ENCODE measurements around the gene INTS3. TPM values are rescaled to one million over a fixed set of nuclear protein-coding genes. Genes with fewer than 3 reads are reported as not detected.

INTS3 gene
- polyA plus RNA-seq, 1 donor from 2014 or later, result 29.9 TPM

DNA sequence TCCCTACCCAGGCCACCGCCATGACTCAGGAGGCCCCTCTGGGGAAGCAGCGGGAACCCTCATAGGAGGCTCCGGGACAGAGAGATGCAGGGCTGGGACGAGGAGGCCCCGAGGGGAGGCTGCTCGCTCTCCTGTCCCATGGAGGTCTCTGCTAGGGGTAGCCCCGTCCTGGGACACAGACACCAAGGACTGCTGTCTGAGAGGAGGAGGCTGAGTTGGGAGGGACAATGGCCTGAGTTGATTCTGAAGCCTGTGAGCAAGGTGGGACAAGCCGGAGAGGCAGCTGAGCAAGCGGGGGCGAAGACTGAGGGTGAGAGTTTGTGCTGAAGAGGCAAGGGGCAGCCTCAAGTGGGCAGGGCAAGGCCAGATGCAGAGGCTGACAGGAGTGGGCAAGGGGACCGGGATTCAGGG, 64.8 kb downstream of the INTS3 start:
- Histone ChIP-seq H3K27ac (ENCODE audit: low read length) (no peak overlapping the region), H3K9me2 (ENCODE audit: insufficient read depth, low read length) (no peaks in the 10 kb centered on the region), H3K4me3 (ENCODE audit: low read length) (no peak overlapping the region), H4K20me1 (ENCODE audit: insufficient read depth) (no peaks in the 10 kb centered on the region), H3K9me3 (ENCODE audit: low read length) (no peaks in the 10 kb centered on the region), H2AFZ (ENCODE audit: low read depth, low read length) (no peak overlapping the region), H3K27me3 (ENCODE audit: insufficient read depth, low read depth, low read length) (no peaks in the 10 kb centered on the region), H3K4me2 (ENCODE audit: low read length) (no peak overlapping the region), H3K9ac (ENCODE audit: low read length) (no peak overlapping the region), H3K36me3 (ENCODE audit: insufficient read depth, low read length) (no peaks in the 10 kb centered on the region), H3F3A (ENCODE audit: insufficient read depth, low read length, poor library complexity, severe bottlenecking) (no peaks in the 10 kb centered on the region), H3K79me2 (replicated peaks; ENCODE audit: insufficient read depth, low read length) (no peaks in the 10 kb centered on the region)
- TF ChIP-seq EP300 (conservative IDR thresholded peaks at IDR 0.05; ENCODE audit: poor library complexity, severe bottlenecking) (no peak), TAF1 (IDR thresholded peaks at IDR 0.05; ENCODE audit: low read depth) (no peak), POLR2AphosphoS5 (IDR thresholded peaks at IDR 0.05) (no peak), MXI1 (conservative IDR thresholded peaks at IDR 0.05; ENCODE audit: poor library complexity, severe bottlenecking) (no peak), RAD21 (conservative IDR thresholded peaks at IDR 0.05) (no peak), SMC3 (conservative IDR thresholded peaks at IDR 0.05; ENCODE audit: poor library complexity) (no peak), EZH2 (IDR thresholded peaks at IDR 0.05; ENCODE audit: borderline replicate concordance, insufficient read depth, low read length, poor library complexity, severe bottlenecking) (no peak)
- TF ChIP-seq, protein P1, sequence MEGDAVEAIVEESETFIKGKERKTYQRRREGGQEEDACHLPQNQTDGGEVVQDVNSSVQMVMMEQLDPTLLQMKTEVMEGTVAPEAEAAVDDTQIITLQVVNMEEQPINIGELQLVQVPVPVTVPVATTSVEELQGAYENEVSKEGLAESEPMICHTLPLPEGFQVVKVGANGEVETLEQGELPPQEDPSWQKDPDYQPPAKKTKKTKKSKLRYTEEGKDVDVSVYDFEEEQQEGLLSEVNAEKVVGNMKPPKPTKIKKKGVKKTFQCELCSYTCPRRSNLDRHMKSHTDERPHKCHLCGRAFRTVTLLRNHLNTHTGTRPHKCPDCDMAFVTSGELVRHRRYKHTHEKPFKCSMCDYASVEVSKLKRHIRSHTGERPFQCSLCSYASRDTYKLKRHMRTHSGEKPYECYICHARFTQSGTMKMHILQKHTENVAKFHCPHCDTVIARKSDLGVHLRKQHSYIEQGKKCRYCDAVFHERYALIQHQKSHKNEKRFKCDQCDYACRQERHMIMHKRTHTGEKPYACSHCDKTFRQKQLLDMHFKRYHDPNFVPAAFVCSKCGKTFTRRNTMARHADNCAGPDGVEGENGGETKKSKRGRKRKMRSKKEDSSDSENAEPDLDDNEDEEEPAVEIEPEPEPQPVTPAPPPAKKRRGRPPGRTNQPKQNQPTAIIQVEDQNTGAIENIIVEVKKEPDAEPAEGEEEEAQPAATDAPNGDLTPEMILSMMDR (IDR thresholded peaks at IDR 0.05; ENCODE audit: poor library complexity, severe bottlenecking), result no peak
- TF ChIP-seq, protein P2, sequence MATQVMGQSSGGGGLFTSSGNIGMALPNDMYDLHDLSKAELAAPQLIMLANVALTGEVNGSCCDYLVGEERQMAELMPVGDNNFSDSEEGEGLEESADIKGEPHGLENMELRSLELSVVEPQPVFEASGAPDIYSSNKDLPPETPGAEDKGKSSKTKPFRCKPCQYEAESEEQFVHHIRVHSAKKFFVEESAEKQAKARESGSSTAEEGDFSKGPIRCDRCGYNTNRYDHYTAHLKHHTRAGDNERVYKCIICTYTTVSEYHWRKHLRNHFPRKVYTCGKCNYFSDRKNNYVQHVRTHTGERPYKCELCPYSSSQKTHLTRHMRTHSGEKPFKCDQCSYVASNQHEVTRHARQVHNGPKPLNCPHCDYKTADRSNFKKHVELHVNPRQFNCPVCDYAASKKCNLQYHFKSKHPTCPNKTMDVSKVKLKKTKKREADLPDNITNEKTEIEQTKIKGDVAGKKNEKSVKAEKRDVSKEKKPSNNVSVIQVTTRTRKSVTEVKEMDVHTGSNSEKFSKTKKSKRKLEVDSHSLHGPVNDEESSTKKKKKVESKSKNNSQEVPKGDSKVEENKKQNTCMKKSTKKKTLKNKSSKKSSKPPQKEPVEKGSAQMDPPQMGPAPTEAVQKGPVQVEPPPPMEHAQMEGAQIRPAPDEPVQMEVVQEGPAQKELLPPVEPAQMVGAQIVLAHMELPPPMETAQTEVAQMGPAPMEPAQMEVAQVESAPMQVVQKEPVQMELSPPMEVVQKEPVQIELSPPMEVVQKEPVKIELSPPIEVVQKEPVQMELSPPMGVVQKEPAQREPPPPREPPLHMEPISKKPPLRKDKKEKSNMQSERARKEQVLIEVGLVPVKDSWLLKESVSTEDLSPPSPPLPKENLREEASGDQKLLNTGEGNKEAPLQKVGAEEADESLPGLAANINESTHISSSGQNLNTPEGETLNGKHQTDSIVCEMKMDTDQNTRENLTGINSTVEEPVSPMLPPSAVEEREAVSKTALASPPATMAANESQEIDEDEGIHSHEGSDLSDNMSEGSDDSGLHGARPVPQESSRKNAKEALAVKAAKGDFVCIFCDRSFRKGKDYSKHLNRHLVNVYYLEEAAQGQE (IDR thresholded peaks at IDR 0.05; ENCODE audit: borderline replicate concordance), result no peak

DNA sequence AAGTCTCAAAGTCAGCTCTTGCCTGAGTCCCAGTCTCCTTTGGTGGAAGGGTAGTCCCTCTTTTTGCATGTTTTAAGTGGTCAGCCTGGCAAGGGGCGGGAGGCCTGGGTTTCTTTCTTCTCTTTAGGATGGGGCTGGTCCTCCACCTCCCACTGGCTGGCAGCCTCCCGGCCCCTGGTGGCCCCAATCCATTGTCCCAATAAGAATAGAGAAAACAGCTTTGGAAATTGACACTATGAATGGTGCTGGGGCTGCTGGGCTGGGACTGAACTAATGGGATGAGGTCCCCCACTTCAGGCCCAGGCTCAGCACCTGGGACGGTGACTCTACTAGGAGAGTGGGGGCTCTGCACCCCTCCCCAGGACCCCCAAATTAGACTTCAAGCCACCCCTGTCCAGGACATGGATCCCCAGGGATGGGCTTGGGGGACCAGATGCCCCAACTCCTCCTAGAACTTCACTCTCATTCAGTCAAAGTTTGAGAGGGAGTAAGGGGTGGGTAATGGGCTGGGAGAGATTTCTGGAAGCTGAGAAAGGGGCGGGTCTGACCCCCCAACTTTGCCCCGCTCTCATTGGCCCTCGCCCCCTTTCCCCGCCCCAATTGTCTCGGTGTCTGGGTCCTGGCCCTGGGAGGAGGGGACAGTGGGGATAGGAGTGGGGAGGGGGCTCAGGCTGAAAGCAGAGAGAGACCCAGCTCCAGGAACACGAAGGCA, 65.6 kb downstream of the INTS3 start:
- TF ChIP-seq, protein P2 (IDR thresholded peaks at IDR 0.05; ENCODE audit: borderline replicate concordance), result no peak
- TF ChIP-seq EZH2 (IDR thresholded peaks at IDR 0.05; ENCODE audit: borderline replicate concordance, insufficient read depth, low read length, poor library complexity, severe bottlenecking), result no peak
- no peak for TF ChIP-seq POLR2AphosphoS5 (IDR thresholded peaks at IDR 0.05)
- no peak for TF ChIP-seq TAF1 (IDR thresholded peaks at IDR 0.05; ENCODE audit: low read depth)
- TF ChIP-seq SMC3 (conservative IDR thresholded peaks at IDR 0.05; ENCODE audit: poor library complexity), result no peak
- no peak for TF ChIP-seq RAD21 (conservative IDR thresholded peaks at IDR 0.05)
- TF ChIP-seq EP300 (conservative IDR thresholded peaks at IDR 0.05; ENCODE audit: poor library complexity, severe bottlenecking), result no peak
- TF ChIP-seq, protein P1 (IDR thresholded peaks at IDR 0.05; ENCODE audit: poor library complexity, severe bottlenecking), result no peak
- no peak for TF ChIP-seq MXI1 (conservative IDR thresholded peaks at IDR 0.05; ENCODE audit: poor library complexity, severe bottlenecking)
- Histone ChIP-seq H3K27me3 (ENCODE audit: insufficient read depth, low read depth, low read length) (no peaks in the 10 kb centered on the region), H4K20me1 (ENCODE audit: insufficient read depth) (no peaks in the 10 kb centered on the region), H3K9me3 (ENCODE audit: low read length) (no peaks in the 10 kb centered on the region), H3K4me2 (ENCODE audit: low read length) (no peak overlapping the region), H3K9ac (ENCODE audit: low read length) (no peak overlapping the region), H3F3A (ENCODE audit: insufficient read depth, low read length, poor library complexity, severe bottlenecking) (no peaks in the 10 kb centered on the region), H3K27ac (ENCODE audit: low read length) (no peak overlapping the region), H3K36me3 (ENCODE audit: insufficient read depth, low read length) (no peaks in the 10 kb centered on the region), H3K4me3 (ENCODE audit: low read length) (no peak overlapping the region), H3K9me2 (ENCODE audit: insufficient read depth, low read length) (no peaks in the 10 kb centered on the region), H3K79me2 (replicated peaks; ENCODE audit: insufficient read depth, low read length) (no peaks in the 10 kb centered on the region), H2AFZ (ENCODE audit: low read depth, low read length) (no peak overlapping the region)
